Measurements from ENCODE around the gene WNT3A. TPM values are rescaled to one million over a fixed set of nuclear protein-coding genes. Genes with fewer than 3 reads are reported as not detected.
"Not testable (repeated sequence)": the region's sequence is repeated elsewhere in the genome, so short reads cannot be mapped to it uniquely, and the experiment has no call there.

The WNT3A gene
- total RNA-seq, 8 experiments from 2014 or later, result 0.05 to 1.3 (median 0.17) TPM; not detected in 1

DNA sequence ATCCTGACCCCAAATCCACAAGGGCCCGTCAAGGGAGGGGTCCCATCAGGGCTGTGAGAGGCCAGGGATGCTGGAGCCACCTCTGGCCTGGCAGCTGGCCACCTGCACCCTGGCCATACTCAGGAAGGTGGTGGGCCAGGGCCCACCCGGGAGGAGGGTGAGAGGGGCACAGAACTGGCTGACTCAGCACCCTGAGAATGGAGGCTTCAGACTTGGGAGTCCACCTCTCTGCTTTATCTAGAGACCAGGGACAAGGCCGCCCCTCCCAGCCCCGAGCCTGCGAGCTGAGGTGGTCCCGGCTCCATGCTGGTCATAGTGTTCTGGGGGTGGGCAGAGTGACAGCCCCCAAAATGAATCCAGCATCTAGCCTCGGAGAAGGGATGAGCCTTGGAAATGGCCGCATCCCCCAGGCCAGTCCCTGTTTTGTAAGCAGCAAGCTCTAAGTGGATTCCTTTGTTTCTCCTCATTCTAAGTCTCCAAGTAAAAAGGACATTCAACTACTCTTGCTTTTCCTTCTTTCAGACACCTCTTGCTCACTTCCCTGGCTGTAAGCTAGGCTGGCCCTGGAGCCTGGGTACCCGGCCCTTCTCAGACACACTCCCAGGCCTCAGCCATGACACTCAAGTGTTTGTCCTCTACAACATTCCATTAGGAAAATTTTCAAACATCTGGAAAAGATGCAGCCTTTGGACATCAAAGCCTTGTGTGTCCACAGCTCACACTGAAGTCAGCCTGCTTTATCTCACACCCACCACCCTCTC is 12.3 kb downstream of the WNT3A start:
- 41 to 81% (median 71%) methylated on average over 1 to 7 of the region's 9 CpGs; no CpG with 5 or more reads in 3 of the 10 experiments for WGBS, 10 experiments
- Histone ChIP-seq H3K4me1 (replicated peaks in 1 of 2) (peaks cover 0 to 8% of the 10 kb centered on the region in 2 donors), H3K27ac (no peak overlapping the region), H3K4me3 (no peak overlapping the region)
- ATAC-seq (replicated peaks in 6 of 8), result no peak
- in situ Hi-C loops (cut with MboI; ENCODE audit: low pct_unique_long_range_greater_than_20kb in 2 of 9, low sequenced_read_pairs in 9 of 9, unreplicated experiment in 9 of 9), result no loop called here

DNA sequence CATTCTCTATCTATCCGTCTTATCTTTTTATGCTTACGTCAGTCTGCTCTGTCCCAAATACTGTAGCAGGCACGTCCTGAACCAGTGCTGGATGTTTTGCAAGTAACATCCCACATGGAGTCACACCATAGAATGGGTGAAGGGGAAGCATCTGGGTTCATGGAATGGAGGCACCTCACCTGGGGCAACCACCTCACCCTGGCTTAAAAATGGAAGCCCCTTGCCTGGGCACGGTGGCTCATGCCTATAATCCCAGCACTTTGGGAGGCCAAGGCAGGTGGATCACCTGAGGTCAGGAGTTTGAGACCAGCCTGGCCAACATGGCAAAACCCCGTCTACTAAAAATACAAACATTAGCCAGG is 12.9 kb downstream of the WNT3A start:
- in situ Hi-C loops (cut with MboI; ENCODE audit: low pct_unique_long_range_greater_than_20kb in 2 of 9, low sequenced_read_pairs in 9 of 9, unreplicated experiment in 9 of 9); H3K27ac ChIP-seq; H3K4me3 ChIP-seq; H3K4me1 ChIP-seq (replicated peaks in 1 of 2); ATAC-seq (replicated peaks in 6 of 8): not testable (repeated sequence)
- WGBS, 10 experiments, result 49 to 100% (median 78%) methylated on average over 1 to 3 of the region's 5 CpGs; no CpG with 5 or more reads in 2 of the 10 experiments

DNA sequence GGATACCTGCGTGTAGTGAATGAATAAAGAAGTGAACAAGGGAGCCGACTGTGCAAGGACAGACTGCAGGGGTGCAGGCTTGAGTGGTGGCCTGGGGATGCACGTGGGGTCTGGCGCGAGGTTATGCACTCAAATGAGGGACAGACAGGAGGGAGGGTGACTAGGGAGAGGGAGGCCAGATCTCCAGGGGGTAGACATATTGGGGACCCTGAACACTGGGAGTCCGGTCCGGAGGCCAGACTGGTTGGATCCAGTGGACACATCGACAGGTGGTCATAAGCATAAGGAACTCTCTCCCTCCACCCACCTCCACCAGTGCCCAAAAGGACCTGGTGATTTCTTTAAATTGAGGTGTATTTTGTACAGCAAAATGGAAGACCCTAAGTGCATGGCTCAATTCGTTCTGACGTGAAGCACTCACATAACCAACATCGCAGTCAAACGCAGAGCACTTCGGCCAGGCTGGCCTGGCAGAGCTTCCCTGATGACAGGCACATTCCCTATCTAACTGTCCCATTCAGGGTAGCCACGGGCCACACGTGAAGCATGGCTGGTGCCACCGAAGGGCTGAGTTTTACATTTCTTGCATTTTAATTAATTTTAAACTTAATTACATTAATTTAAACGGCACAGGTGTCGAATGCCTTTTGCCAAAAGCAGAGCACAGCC is 14.0 kb downstream of the WNT3A start:
- WGBS, 10 experiments, result 54 to 100% (median 79%) methylated on average over 1 to 15 of the region's 18 CpGs; no CpG with 5 or more reads in 3 of the 10 experiments
- Histone ChIP-seq H3K4me3 (no peak overlapping the region), H3K27ac (no peak overlapping the region), H3K4me1 (replicated peaks in 1 of 2) (peaks cover 0 to 8% of the 10 kb centered on the region in 2 donors)
- in situ Hi-C loops (cut with MboI; ENCODE audit: low pct_unique_long_range_greater_than_20kb in 2 of 9, low sequenced_read_pairs in 9 of 9, unreplicated experiment in 9 of 9), result no loop called here
- ATAC-seq (replicated peaks in 6 of 8), result peak in 1 of 8 experiments; percentile 63

DNA sequence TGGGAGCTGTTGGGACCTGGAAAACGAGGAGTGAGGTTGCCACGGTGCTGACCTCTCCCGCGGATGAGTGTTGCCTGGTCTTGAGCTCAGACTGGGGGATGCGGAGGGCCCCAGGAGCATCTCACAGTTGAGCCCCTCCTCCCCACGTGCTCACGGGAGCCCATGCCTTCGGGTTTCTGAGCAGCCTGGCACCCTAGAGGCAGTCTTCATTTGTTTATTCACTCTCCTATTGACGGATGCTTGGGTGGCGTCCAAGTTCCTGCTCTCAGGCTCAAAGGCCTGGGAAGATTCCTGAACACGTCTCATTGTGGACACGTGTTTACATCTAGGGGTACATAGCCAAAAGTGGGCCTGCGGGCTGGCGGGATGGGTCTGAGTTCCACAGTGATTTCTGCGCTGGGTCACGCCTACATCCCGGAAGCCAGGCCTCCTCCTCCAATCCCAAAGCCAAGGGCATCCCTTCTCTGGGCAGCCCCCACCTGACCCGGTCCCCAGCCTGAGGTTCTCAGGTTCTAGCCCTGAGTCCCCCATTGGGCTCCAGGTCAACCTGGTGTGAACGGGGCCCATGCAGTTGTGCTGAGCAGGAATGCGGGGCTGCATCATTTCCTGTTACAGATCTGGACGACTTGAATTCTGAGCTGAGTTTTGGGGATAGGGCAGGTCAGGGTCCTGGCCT is 14.7 kb downstream of the WNT3A start:
- 44 to 87% (median 63%) methylated on average over 2 to 14 of the region's 21 CpGs; no CpG with 5 or more reads in 2 of the 10 experiments for WGBS, 10 experiments
- Histone ChIP-seq H3K4me1 (replicated peaks in 1 of 2) (peaks cover 0 to 8% of the 10 kb centered on the region in 2 donors), H3K4me3 (no peak overlapping the region), H3K27ac (no peak overlapping the region)
- peak in 4 of 8 experiments; percentile 14 to 98 (median 66) for ATAC-seq (replicated peaks in 6 of 8)
- in situ Hi-C loops (cut with MboI; ENCODE audit: low pct_unique_long_range_greater_than_20kb in 2 of 9, low sequenced_read_pairs in 9 of 9, unreplicated experiment in 9 of 9), result no loop called here

DNA sequence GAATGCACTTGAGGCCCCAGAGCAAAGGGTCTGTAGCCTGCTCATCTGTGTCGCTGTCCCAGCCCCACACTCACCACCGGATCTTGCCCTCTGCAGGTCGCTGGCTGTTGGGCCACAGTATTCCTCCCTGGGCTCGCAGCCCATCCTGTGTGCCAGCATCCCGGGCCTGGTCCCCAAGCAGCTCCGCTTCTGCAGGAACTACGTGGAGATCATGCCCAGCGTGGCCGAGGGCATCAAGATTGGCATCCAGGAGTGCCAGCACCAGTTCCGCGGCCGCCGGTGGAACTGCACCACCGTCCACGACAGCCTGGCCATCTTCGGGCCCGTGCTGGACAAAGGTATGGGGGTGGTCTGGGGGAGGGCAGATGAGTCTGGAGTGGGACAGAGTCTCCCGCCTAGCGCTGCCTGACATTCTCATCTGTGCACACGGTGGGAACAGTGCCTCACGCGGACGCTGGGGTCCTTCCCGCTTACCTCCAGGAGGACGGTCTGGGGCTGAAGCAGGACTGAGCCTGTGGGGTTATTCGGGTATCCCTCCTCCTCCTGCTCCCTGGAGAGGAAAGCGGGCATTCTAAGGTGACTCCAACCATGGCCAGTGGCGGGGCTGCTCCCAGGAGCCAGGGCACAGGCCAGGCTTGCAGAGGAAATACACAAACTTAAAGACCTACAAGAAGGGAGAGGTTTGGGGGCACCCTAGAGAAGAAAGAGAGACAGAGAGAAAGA is 15.9 kb downstream of the WNT3A start:
- no peak for ATAC-seq (replicated peaks in 6 of 8)
- in situ Hi-C loops (cut with MboI; ENCODE audit: low pct_unique_long_range_greater_than_20kb in 2 of 9, low sequenced_read_pairs in 9 of 9, unreplicated experiment in 9 of 9), result no loop called here
- 13 to 88% (median 77%) methylated on average over 2 to 10 of the region's 28 CpGs; no CpG with 5 or more reads in 1 of the 10 experiments for WGBS, 10 experiments

DNA sequence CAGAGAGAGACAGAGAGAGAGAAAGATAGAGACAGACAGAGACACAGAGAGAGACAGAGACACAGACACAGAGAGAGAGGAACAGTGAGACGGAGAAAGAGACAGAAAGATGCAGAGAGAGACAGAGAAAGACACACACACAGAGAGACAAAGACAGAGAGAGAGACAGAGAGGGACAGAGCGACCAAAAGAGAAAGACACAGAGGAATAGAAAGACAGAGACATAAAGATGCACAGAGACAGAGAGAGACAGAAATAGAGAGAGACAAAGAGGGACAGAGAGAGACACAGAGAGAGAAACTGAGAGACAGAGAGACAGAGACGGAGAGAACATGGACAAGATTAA is 16.5 kb downstream of the WNT3A start:
- ATAC-seq (replicated peaks in 6 of 8), result no peak
- Histone ChIP-seq H3K4me1 (replicated peaks in 1 of 2) (peaks cover 0 to 8% of the 10 kb centered on the region in 2 donors), H3K4me3 (no peak overlapping the region), H3K27ac (no peak overlapping the region)
- in situ Hi-C loops (cut with MboI; ENCODE audit: low pct_unique_long_range_greater_than_20kb in 2 of 9, low sequenced_read_pairs in 9 of 9, unreplicated experiment in 9 of 9), result no loop called here
- WGBS, 10 experiments, result 3 to 78% (median 59%) methylated on average over 2 to 3 of the region's 3 CpGs

More for the DNA sequence above, 15.9 kb downstream of the WNT3A start:
- Histone ChIP-seq H3K4me1 (replicated peaks in 1 of 2) (peaks cover 0 to 8% of the 10 kb centered on the region in 2 donors), H3K4me3 (no peak overlapping the region), H3K27ac (no peak overlapping the region)

DNA sequence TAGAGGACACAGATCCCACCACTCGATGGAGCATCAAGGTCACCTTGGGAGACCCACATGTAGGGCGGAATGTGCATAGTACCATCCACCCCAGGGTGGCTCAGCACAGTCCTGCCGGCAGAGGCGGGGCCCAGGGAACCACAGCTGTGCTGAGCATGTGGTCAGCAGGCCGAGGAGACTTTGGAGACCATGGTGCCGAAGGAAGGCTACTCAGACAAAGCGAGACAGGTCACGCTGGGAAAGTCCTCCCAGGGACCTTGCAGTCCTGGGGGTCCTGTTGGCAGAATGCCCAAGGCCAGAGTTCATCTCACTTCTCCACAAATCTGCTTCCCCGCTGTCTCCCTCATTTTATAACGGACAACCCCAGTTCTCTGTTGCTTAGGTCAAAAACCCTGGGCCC is 22.5 kb downstream of the WNT3A start:
- WGBS, 10 experiments, result 0 to 100% (median 62%) methylated on average over 1 to 5 of the region's 10 CpGs; no CpG with 5 or more reads in 4 of the 10 experiments
- in situ Hi-C loops (cut with MboI; ENCODE audit: low pct_unique_long_range_greater_than_20kb in 2 of 9, low sequenced_read_pairs in 9 of 9, unreplicated experiment in 9 of 9), result no loop called here
- ATAC-seq (replicated peaks in 6 of 8), result no peak
- Histone ChIP-seq H3K27ac (no peak overlapping the region), H3K4me3 (no peak overlapping the region), H3K4me1 (replicated peaks in 1 of 2) (no peaks in the 10 kb centered on the region)

DNA sequence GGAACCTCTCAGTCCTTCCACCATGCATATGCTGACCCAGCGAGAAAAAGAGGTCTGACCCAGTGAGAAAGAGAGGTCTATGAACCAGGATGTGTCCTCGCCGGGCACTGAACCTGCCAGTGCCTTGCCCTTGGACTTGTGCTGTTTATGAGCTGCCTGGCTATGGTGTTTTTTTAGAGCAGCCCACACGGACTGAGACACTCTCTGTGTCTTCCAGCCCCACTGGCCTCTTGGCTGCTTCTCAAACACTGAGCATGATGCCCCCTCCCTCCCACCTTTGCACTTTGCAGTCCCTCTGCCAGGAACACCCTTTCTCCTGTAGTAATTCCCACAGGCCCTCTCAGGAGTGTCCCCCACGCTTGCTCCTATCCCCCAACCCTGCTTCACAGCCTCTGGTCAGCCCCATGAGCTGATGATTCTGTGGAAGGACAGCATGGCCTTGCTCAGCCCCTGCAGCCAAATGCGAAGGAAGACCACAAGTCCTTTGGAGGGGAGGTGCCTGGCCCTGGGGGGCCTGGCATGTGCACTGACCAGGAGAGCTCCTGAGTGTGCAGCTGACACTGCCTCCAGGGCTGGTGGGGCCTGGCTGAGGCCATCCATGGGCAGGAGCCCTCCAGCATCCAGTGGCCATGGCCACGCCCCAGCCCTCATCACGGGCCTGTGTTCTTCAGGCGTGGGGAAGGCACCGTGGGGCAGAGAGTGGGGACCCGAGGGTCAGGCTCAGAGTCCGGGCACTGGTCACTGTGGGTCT is 23.8 kb downstream of the WNT3A start:
- in situ Hi-C loops (cut with MboI; ENCODE audit: low pct_unique_long_range_greater_than_20kb in 2 of 9, low sequenced_read_pairs in 9 of 9, unreplicated experiment in 9 of 9), result no loop called here
- WGBS, 10 experiments, result 53 to 100% (median 81%) methylated on average over 1 to 11 of the region's 12 CpGs; no CpG with 5 or more reads in 2 of the 10 experiments
- no peaks in the 10 kb centered on the region for H3K4me1 ChIP-seq (replicated peaks in 1 of 2)
- no peak overlapping the region for H3K27ac ChIP-seq
- no peak overlapping the region for H3K4me3 ChIP-seq
- ATAC-seq (replicated peaks in 6 of 8), result no peak

DNA sequence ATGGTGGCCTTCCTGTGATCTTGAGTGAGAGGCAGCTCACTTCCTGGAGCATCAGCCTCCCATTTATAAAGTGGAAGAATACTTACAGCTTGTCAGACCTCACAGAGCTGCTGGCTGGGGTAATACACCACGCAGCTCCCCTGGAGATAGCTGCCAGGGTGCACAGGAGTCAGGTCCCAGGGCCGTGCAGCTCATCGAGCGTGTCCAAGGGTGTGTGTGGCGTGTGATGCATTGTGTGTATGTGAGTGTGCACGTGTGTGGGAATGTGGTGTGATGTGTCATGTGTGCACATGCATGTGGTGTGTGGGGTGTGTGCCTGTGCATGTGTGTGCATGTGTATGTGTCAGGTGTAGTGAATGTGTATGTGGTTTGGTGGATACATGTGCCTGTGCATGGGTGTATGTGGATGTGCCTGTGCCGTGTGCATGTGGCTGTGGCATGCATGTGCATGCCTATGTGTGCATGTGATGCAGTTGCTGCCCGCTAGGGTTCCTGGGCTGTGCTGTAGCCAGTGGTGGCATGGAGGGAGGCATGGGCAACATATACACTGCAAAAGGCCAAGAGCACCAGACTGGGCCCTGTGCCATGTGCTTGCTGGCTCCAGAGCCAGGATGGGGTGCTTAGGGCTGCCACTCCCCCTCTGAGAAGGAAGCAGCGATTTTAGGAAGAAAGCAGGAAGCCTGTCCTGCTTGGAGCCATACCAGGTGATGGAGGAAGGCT is 24.6 kb downstream of the WNT3A start:
- in situ Hi-C loops (cut with MboI; ENCODE audit: low pct_unique_long_range_greater_than_20kb in 2 of 9, low sequenced_read_pairs in 9 of 9, unreplicated experiment in 9 of 9), result no loop called here

DNA sequence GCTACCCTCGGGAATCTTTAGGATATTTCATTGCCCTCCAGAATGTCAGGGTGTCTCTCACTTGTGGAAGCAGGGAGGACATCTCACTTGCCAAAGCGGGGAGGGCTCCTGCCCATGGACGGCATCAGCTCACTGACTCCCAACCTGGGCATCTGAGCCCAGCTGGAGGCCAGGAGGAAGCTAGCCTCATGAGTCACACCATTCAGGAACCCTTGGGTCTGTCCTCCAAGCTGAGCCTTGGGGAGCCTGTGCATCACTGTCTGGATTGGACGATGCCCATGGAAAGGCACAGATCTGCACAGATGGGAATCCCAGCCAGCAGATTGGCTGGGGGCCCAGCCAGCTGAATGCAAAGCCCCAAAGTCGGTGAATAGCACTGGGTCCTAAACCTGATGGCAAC is 25.2 kb downstream of the WNT3A start:
- no peak for ATAC-seq (replicated peaks in 6 of 8)
- in situ Hi-C loops (cut with MboI; ENCODE audit: low pct_unique_long_range_greater_than_20kb in 2 of 9, low sequenced_read_pairs in 9 of 9, unreplicated experiment in 9 of 9), result no loop called here
- Histone ChIP-seq H3K4me3 (no peak overlapping the region), H3K27ac (no peak overlapping the region), H3K4me1 (replicated peaks in 1 of 2) (peaks cover 0 to 6% of the 10 kb centered on the region in 2 donors)
- 14 to 80% (median 66%) methylated on average over 1 to 5 of the region's 5 CpGs; no CpG with 5 or more reads in 5 of the 10 experiments for WGBS, 10 experiments

More for the DNA sequence above, 24.6 kb downstream of the WNT3A start:
- H3K4me3 ChIP-seq, result no peak overlapping the region
- no peak overlapping the region for H3K27ac ChIP-seq
- WGBS, 10 experiments, result 43 to 100% (median 66%) methylated on average over 1 to 8 of the region's 9 CpGs; no CpG with 5 or more reads in 3 of the 10 experiments
- H3K4me1 ChIP-seq (replicated peaks in 1 of 2), result no peaks in the 10 kb centered on the region
- ATAC-seq (replicated peaks in 6 of 8), result no peak

DNA sequence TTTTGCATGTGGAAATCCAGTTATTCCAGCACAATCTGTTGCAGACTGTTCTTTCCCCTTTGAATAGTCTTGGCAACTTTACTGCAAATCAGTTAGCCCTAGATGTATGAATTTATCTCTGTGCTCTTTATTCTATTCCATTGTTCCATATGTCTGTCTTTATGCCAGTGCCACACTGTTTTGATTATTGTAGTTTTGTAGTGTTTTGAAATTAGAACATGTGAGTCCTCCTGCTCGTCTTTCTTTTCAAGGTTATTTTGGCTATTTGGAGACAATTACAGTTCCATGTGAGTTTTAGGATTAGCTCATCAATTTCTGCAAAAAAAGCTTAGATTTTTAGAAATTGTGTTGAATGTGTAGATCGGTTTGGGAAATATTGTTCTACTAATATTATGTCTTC is 26.6 kb downstream of the WNT3A start:
- 0 to 100% (median 72%) methylated on average over 1 to 2 of the region's 2 CpGs; no CpG with 5 or more reads in 1 of the 10 experiments for WGBS, 10 experiments

More for the DNA sequence above, 26.6 kb downstream of the WNT3A start:
- in situ Hi-C loops (cut with MboI; ENCODE audit: low pct_unique_long_range_greater_than_20kb in 2 of 9, low sequenced_read_pairs in 9 of 9, unreplicated experiment in 9 of 9), result no loop called here
- H3K27ac ChIP-seq, result no peak overlapping the region
- peaks cover 8 to 18% of the 10 kb centered on the region in 2 donors for H3K4me1 ChIP-seq (replicated peaks in 1 of 2)
- no peak overlapping the region for H3K4me3 ChIP-seq
- ATAC-seq (replicated peaks in 6 of 8), result no peak
